ENCODE measurements around the gene KRT86.

Gene KRT86

GRCh38 chr12:52243259-52243855 is 31.1 kb upstream of the KRT86 start:
- peaks cover 27% of the 10 kb centered on the region for H3K4me1 ChIP-seq
- no peak overlapping the region for H3K4me3 ChIP-seq (ENCODE audit: low read depth, low read length)
- DNase-seq: peak; percentile 53
- TF ChIP-seq, protein P1, sequence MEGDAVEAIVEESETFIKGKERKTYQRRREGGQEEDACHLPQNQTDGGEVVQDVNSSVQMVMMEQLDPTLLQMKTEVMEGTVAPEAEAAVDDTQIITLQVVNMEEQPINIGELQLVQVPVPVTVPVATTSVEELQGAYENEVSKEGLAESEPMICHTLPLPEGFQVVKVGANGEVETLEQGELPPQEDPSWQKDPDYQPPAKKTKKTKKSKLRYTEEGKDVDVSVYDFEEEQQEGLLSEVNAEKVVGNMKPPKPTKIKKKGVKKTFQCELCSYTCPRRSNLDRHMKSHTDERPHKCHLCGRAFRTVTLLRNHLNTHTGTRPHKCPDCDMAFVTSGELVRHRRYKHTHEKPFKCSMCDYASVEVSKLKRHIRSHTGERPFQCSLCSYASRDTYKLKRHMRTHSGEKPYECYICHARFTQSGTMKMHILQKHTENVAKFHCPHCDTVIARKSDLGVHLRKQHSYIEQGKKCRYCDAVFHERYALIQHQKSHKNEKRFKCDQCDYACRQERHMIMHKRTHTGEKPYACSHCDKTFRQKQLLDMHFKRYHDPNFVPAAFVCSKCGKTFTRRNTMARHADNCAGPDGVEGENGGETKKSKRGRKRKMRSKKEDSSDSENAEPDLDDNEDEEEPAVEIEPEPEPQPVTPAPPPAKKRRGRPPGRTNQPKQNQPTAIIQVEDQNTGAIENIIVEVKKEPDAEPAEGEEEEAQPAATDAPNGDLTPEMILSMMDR (IDR thresholded peaks at IDR 0.05; ENCODE audit: low read depth, low read length): no peak
- no peaks in the 10 kb centered on the region for H3K36me3 ChIP-seq
- H3K9me3 ChIP-seq: no peaks in the 10 kb centered on the region
- H3K27me3 ChIP-seq: no peaks in the 10 kb centered on the region

- Histone ChIP-seq H3K27me3 (no peaks in the 10 kb centered on the region), H3K4me3 (ENCODE audit: low read depth, low read length) (no peak overlapping the region), H3K9me3 (no peaks in the 10 kb centered on the region), H3K4me1 (peaks cover 27% of the 10 kb centered on the region), H3K36me3 (no peaks in the 10 kb centered on the region)
- TF ChIP-seq, protein P1 (IDR thresholded peaks at IDR 0.05; ENCODE audit: low read depth, low read length): no peak
- DNase-seq: peak; percentile 77
These were observed 30.4 kb upstream of the KRT86 start for GRCh38 chr12:52243856-52244614.

- Histone ChIP-seq H3K9me3 (no peaks in the 10 kb centered on the region), H3K4me3 (ENCODE audit: low read depth, low read length) (no peak overlapping the region), H3K36me3 (no peaks in the 10 kb centered on the region), H3K27me3 (no peaks in the 10 kb centered on the region), H3K4me1 (peaks cover 27% of the 10 kb centered on the region)
- DNase-seq: peak; percentile 90
- TF ChIP-seq, protein P1 (IDR thresholded peaks at IDR 0.05; ENCODE audit: low read depth, low read length): no peak
These were observed 29.8 kb upstream of the KRT86 start for GRCh38 chr12:52244615-52244994.

- no peak for DNase-seq
- Histone ChIP-seq H3K27me3 (no peaks in the 10 kb centered on the region), H3K9me3 (no peaks in the 10 kb centered on the region), H3K4me1 (peaks cover 27% of the 10 kb centered on the region), H3K4me3 (ENCODE audit: low read depth, low read length) (no peak overlapping the region), H3K36me3 (no peaks in the 10 kb centered on the region)
- TF ChIP-seq, protein P1 (IDR thresholded peaks at IDR 0.05; ENCODE audit: low read depth, low read length): no peak
These were observed 29.0 kb upstream of the KRT86 start for GRCh38 chr12:52245259-52245961.

DNA sequence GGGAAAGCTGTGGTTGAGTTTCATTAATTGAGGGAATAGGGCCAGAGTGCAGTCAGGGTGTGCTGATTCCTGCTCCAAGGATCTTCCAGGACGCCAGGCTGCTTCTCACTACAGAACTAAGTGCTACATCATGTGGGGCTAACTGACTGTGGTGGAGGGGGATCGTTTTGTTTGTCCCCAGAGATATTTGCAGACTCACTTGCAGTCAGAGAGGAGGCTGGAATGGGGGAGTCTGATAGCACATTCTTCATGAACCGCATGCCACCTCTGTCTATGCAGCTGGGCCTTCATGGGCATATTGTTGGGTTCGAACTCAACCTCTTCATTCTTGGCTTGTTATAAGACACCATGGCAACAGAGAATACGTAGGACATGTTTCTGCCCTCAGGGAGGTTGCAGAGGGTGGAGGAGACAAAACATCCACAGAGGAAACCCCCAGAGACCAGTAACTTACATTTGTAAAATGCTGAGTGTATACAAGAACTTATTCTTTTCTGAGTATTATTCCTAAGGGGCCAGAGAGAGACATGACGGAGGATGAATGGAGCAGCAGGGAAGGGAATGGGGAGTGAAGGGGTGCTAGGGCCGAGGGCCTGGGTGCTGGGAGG is 28.4 kb upstream of the KRT86 start:
- H3K27me3 ChIP-seq: no peaks in the 10 kb centered on the region
- TF ChIP-seq, protein P1 (IDR thresholded peaks at IDR 0.05; ENCODE audit: low read depth, low read length): no peak
- DNase-seq: no peak
- no peak overlapping the region for H3K4me3 ChIP-seq (ENCODE audit: low read depth, low read length)
- peaks cover 27% of the 10 kb centered on the region for H3K4me1 ChIP-seq
- no peaks in the 10 kb centered on the region for H3K9me3 ChIP-seq
- H3K36me3 ChIP-seq: no peaks in the 10 kb centered on the region
